ENCODE measurements around the gene RXFP1. TPM values are rescaled to one million over a fixed set of nuclear protein-coding genes. Genes with fewer than 3 reads are reported as not detected.

Gene RXFP1
- polyA plus RNA-seq, 1 donor from 2014 or later = 0.12 TPM

DNA sequence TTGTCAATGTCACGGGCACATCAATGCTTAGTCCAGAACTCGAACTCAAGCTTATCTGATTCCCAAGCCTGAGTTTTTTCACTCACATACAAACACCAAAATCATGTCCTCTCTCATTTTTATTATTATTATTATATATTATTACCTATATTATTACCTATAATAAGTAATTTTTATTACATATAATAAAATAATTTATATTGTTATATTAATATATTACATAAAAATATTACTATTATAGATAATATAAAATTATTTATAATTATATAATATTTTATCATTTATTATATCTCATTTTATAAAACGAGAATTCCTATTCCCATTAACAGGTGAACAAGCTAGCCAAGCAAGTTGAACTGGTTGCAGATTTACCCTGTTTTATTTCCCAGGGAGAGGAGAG is 13.0 kb downstream of the RXFP1 start:
- TF ChIP-seq CTCF (IDR thresholded peaks at IDR 0.05; ENCODE audit: poor library complexity, severe bottlenecking) (no peak), EZH2 (IDR thresholded peaks at IDR 0.05; ENCODE audit: borderline replicate concordance, insufficient read depth, low read length, poor library complexity, severe bottlenecking) (no peak), MXI1 (conservative IDR thresholded peaks at IDR 0.05; ENCODE audit: poor library complexity, severe bottlenecking) (no peak), EP300 (conservative IDR thresholded peaks at IDR 0.05; ENCODE audit: poor library complexity, severe bottlenecking) (no peak), SMC3 (conservative IDR thresholded peaks at IDR 0.05; ENCODE audit: poor library complexity) (no peak), RAD21 (conservative IDR thresholded peaks at IDR 0.05) (no peak), POLR2AphosphoS5 (IDR thresholded peaks at IDR 0.05) (no peak), REST (IDR thresholded peaks at IDR 0.05; ENCODE audit: borderline replicate concordance) (no peak), TAF1 (IDR thresholded peaks at IDR 0.05; ENCODE audit: low read depth) (no peak)
- Histone ChIP-seq H3K9ac (ENCODE audit: low read length) (no peak overlapping the region), H3K4me3 (ENCODE audit: low read length) (no peak overlapping the region), H3K9me3 (ENCODE audit: low read length) (no peaks in the 10 kb centered on the region), H3K27me3 (ENCODE audit: insufficient read depth, low read depth, low read length) (no peaks in the 10 kb centered on the region), H3K79me2 (replicated peaks; ENCODE audit: insufficient read depth, low read length) (no peaks in the 10 kb centered on the region), H3K9me2 (ENCODE audit: insufficient read depth, low read length) (no peaks in the 10 kb centered on the region), H2AFZ (ENCODE audit: low read depth, low read length) (no peak overlapping the region), H3K4me2 (ENCODE audit: low read length) (no peak overlapping the region), H3F3A (ENCODE audit: insufficient read depth, low read length, poor library complexity, severe bottlenecking) (no peaks in the 10 kb centered on the region), H4K20me1 (ENCODE audit: insufficient read depth) (no peaks in the 10 kb centered on the region), H3K36me3 (ENCODE audit: insufficient read depth, low read length) (no peaks in the 10 kb centered on the region), H3K27ac (ENCODE audit: low read length) (no peak overlapping the region)

DNA sequence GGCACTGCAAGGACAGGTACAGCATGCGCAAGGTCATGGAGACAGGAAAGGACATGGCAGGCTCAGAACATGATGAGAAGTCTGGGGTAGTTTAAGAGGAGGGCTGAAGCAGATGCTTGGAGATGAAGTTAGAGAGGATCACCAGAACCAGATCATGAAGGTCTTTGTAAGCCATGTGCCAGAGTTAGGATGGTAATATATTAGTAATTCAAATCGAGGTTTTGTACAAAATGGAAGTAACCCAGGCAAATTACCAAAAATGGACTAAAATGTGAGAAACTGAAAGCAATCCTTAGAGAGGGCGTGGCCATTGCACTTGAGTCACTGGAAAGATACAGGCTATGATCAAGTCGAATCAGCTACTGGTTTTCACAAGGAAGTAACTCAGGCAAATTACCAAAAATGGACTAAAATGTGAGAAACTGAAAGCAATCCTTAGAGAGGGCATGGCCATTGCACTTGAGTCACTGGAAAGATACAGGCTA is 13.5 kb downstream of the RXFP1 start:
- no peak overlapping the region for H3K4me3 ChIP-seq (ENCODE audit: low read length)
- no peaks in the 10 kb centered on the region for H3K9me3 ChIP-seq (ENCODE audit: low read length)
- H3K9me2 ChIP-seq (ENCODE audit: insufficient read depth, low read length) = no peaks in the 10 kb centered on the region
- TF ChIP-seq RAD21 (conservative IDR thresholded peaks at IDR 0.05) = no peak
- no peak for TF ChIP-seq SMC3 (conservative IDR thresholded peaks at IDR 0.05; ENCODE audit: poor library complexity)
- no peak for TF ChIP-seq TAF1 (IDR thresholded peaks at IDR 0.05; ENCODE audit: low read depth)
- TF ChIP-seq REST (IDR thresholded peaks at IDR 0.05; ENCODE audit: borderline replicate concordance) = no peak
- no peak for TF ChIP-seq POLR2AphosphoS5 (IDR thresholded peaks at IDR 0.05)
- TF ChIP-seq EP300 (conservative IDR thresholded peaks at IDR 0.05; ENCODE audit: poor library complexity, severe bottlenecking) = no peak
- no peak for TF ChIP-seq MXI1 (conservative IDR thresholded peaks at IDR 0.05; ENCODE audit: poor library complexity, severe bottlenecking)
- no peak for TF ChIP-seq EZH2 (IDR thresholded peaks at IDR 0.05; ENCODE audit: borderline replicate concordance, insufficient read depth, low read length, poor library complexity, severe bottlenecking)
- TF ChIP-seq CTCF (IDR thresholded peaks at IDR 0.05; ENCODE audit: poor library complexity, severe bottlenecking) = no peak
- H3K27ac ChIP-seq (ENCODE audit: low read length) = no peak overlapping the region
- no peaks in the 10 kb centered on the region for H3K36me3 ChIP-seq (ENCODE audit: insufficient read depth, low read length)
- no peak overlapping the region for H2AFZ ChIP-seq (ENCODE audit: low read depth, low read length)
- H3K79me2 ChIP-seq (replicated peaks; ENCODE audit: insufficient read depth, low read length) = no peaks in the 10 kb centered on the region
- no peak overlapping the region for H3K9ac ChIP-seq (ENCODE audit: low read length)
- H3K4me2 ChIP-seq (ENCODE audit: low read length) = no peak overlapping the region
- no peaks in the 10 kb centered on the region for H4K20me1 ChIP-seq (ENCODE audit: insufficient read depth)
- no peaks in the 10 kb centered on the region for H3F3A ChIP-seq (ENCODE audit: insufficient read depth, low read length, poor library complexity, severe bottlenecking)
- H3K27me3 ChIP-seq (ENCODE audit: insufficient read depth, low read depth, low read length) = no peaks in the 10 kb centered on the region

Measured in neural cell (in vitro differentiated cells).